Caco-2 (cell line): ENCODE measurements around the gene MEGF11. TPM values are rescaled to one million over a fixed set of nuclear protein-coding genes. Genes with fewer than 3 reads are reported as not detected.

ENCODE experiments used
- BruUV-seq: library from RNA; stranded (reverse); fragments of 400-500 nt; replicated peaks from 2 replicates; lab custom pipeline; 2021; lab: Mats Ljungman, UMichigan
- CTCF ChIA-PET: fragments of 300-600 bp; sonication (Branson Sonifier 250); formaldehyde crosslinking; loops from one replicate; lab custom pipeline; 2022; ENCODE audit warnings: antibody characterized with exemption; lab: Charles Lee
- POLR2A ChIA-PET: fragments of 300-600 bp; sonication (Branson Sonifier 250); formaldehyde crosslinking; loops from one replicate; lab custom pipeline; 2022; ENCODE audit warnings: antibody characterized with exemption; lab: Charles Lee
- DNase-seq, 2 experiments: peaks; one replicate each; pipeline versions ENCODE4 v3.0.0 to v3.0.0-alpha.2; 2020 to 2022
- H3K27me3 ChIP-seq: replicated peaks from 2 replicates; pipeline ENCODE4 v1.6.0; 2011; ENCODE audit warnings: low read length; ENCODE audit not compliant: control insufficient read depth, insufficient read depth
- H3K36me3 ChIP-seq: 2 replicates; pipeline ENCODE4 v1.5.1; 2011; ENCODE audit warnings: low read length; ENCODE audit not compliant: control insufficient read depth, insufficient read depth
- H3K4me1 ChIP-seq: fragments of 250-450 bp; sonication (Bioruptor Pico); 2 replicates; pipeline ENCODE4 v1.5.1; 2020; ENCODE audit warnings: mild to moderate bottlenecking
- H3K4me3 ChIP-seq: 2 replicates; pipeline ENCODE4 v1.5.1; 2011; ENCODE audit warnings: low read depth, mild to moderate bottlenecking, control low read depth, low read length
- H3K9me3 ChIP-seq: fragments of 250-450 bp; sonication (Bioruptor Pico); 2 replicates; pipeline ENCODE4 v1.5.1; 2020; ENCODE audit warnings: mild to moderate bottlenecking, moderate library complexity
- H3K27ac Mint-ChIP-seq: one replicate; pipeline ENCODE4 v1.8.0; 2022; ENCODE audit warnings: mixed read lengths; ENCODE audit not compliant: unreplicated experiment
- H3K27me3 Mint-ChIP-seq: one replicate; pipeline ENCODE4 v1.8.0; 2022; ENCODE audit warnings: mixed read lengths; ENCODE audit not compliant: insufficient read depth, unreplicated experiment
- H3K36me3 Mint-ChIP-seq: one replicate; pipeline ENCODE4 v1.8.0; 2022; ENCODE audit warnings: mild to moderate bottlenecking, mixed read lengths; ENCODE audit not compliant: insufficient read depth, unreplicated experiment
- H3K4me1 Mint-ChIP-seq: one replicate; pipeline ENCODE4 v1.8.0; 2022; ENCODE audit warnings: low read depth, mixed read lengths; ENCODE audit not compliant: unreplicated experiment
- H3K4me3 Mint-ChIP-seq: one replicate; pipeline ENCODE4 v1.8.0; 2022; ENCODE audit warnings: mild to moderate bottlenecking, moderate library complexity, mixed read lengths; ENCODE audit not compliant: unreplicated experiment
- H3K9me3 Mint-ChIP-seq: one replicate; pipeline ENCODE4 v1.8.0; 2022; ENCODE audit warnings: mixed read lengths; ENCODE audit not compliant: unreplicated experiment
- intact Hi-C: fragments of 100-400 bp; cut with micrococcal nuclease; formaldehyde crosslinking; loops from one replicate; pipeline ENCODE4 v1.10.0; 2022; ENCODE audit not compliant: unreplicated experiment
- total RNA-seq: library from RNA; stranded (reverse); gene quantifications from 2 replicates; pipeline ENCODE4 v1.2.3, GENCODE V29; 2022
- TF ChIP-seq, protein P1 (sequence below), 2 experiments: fragments of 200-600 bp in 1 of 2; IDR thresholded peaks; 1 replicate in 1 of 2; 2 replicates in 1 of 2; pipeline versions ENCODE4 v1.5.1 to v1.8.0; 2011 to 2022; ENCODE audit warnings: antibody characterized with exemption in 1 of 2, control low read depth in 1 of 2, inconsistent platforms in 1 of 2, low read depth in 1 of 2, low read length in 1 of 2, mild to moderate bottlenecking in 1 of 2, moderate library complexity in 1 of 2; ENCODE audit not compliant: insufficient read depth in 1 of 2, severe bottlenecking in 1 of 2, unreplicated experiment in 1 of 2

The MEGF11 gene
- total RNA-seq, 1 experiment from 2014 or later = 0.66 TPM

DNA sequence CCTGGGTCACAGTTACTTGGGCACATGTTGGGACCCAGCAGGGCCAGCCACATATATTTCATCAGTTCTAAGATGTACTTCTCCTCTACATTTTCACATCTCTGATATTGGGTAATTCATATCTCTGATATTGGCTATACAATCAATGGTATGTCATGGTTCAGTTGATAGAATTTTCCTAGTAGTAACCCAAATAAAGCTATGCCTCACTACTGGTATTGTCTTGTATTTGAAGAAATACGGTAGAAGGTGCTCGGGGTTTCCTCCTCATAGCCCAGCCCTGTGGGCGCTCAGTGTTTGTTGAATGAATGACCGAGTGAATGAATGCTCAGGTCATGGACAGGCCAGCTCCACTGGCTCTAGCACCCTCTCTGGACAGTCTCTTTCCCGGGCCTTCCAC is 290.2 kb downstream of the MEGF11 start:
- Mint-ChIP-seq H3K9me3 (no peaks in the 10 kb centered on the region), H3K27ac (no peak overlapping the region), H3K4me1 (no peaks in the 10 kb centered on the region), H3K4me3 (no peak overlapping the region), H3K36me3 (no peaks in the 10 kb centered on the region), H3K27me3 (peaks cover 8% of the 10 kb centered on the region)
- H3K27me3 ChIP-seq = no peaks in the 10 kb centered on the region; the same call in none of the 2 replicates
- H3K4me3 ChIP-seq = no peak overlapping the region
- TF ChIP-seq, protein P1, sequence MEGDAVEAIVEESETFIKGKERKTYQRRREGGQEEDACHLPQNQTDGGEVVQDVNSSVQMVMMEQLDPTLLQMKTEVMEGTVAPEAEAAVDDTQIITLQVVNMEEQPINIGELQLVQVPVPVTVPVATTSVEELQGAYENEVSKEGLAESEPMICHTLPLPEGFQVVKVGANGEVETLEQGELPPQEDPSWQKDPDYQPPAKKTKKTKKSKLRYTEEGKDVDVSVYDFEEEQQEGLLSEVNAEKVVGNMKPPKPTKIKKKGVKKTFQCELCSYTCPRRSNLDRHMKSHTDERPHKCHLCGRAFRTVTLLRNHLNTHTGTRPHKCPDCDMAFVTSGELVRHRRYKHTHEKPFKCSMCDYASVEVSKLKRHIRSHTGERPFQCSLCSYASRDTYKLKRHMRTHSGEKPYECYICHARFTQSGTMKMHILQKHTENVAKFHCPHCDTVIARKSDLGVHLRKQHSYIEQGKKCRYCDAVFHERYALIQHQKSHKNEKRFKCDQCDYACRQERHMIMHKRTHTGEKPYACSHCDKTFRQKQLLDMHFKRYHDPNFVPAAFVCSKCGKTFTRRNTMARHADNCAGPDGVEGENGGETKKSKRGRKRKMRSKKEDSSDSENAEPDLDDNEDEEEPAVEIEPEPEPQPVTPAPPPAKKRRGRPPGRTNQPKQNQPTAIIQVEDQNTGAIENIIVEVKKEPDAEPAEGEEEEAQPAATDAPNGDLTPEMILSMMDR (IDR thresholded peaks at IDR 0.05; ENCODE audit: insufficient read depth in 1 of 2, low read depth in 1 of 2, low read length in 1 of 2, severe bottlenecking in 1 of 2, unreplicated experiment in 1 of 2) = no peak
- POLR2A ChIA-PET = no interaction called here
- H3K36me3 ChIP-seq = no peaks in the 10 kb centered on the region
- no peaks in the 10 kb centered on the region for H3K9me3 ChIP-seq
- CTCF ChIA-PET = no interaction called here
- no peak for DNase-seq
- intact Hi-C loops = no loop called here
- H3K4me1 ChIP-seq = no peaks in the 10 kb centered on the region
- no TSS peak for BruUV-seq

GRCh38 chr15:65962187-65962586 is 291.4 kb downstream of the MEGF11 start:
- ChIA-PET CTCF (no interaction called here), POLR2A (no interaction called here)
- H3K4me1 ChIP-seq = no peaks in the 10 kb centered on the region
- H3K9me3 Mint-ChIP-seq = no peaks in the 10 kb centered on the region
- no peaks in the 10 kb centered on the region for H3K36me3 ChIP-seq
- no peaks in the 10 kb centered on the region for H3K4me1 Mint-ChIP-seq
- no peak overlapping the region for H3K27ac Mint-ChIP-seq
- no peaks in the 10 kb centered on the region; the same call in none of the 2 replicates for H3K27me3 ChIP-seq
- DNase-seq = no peak
- H3K4me3 Mint-ChIP-seq = no peak overlapping the region
- H3K9me3 ChIP-seq = no peaks in the 10 kb centered on the region
- BruUV-seq = no TSS peak
- no peaks in the 10 kb centered on the region for H3K36me3 Mint-ChIP-seq
- TF ChIP-seq, protein P1 (IDR thresholded peaks at IDR 0.05; ENCODE audit: insufficient read depth in 1 of 2, low read depth in 1 of 2, low read length in 1 of 2, severe bottlenecking in 1 of 2, unreplicated experiment in 1 of 2) = no peak
- intact Hi-C loops = no loop called here
- no peak overlapping the region for H3K4me3 ChIP-seq
- H3K27me3 Mint-ChIP-seq = peaks cover 5% of the 10 kb centered on the region

DNA sequence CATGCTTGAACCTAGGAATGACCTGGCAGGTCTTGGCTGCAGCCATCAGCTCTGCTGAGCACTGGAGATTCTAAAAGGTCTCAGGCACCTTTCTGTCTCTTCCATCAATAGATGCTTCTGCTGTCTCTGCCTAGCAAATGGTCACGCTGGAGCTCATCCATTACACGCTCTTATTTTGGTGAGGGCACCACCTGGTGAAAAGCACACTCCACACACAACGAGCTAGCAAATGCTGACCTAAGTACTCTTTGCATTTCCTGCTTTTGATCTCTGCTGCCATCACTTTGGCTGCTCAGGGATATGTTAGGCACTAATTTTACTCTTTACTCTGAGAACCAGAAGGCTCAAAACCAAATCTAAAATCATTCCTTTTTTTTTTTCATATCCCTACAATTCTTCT is 293.0 kb downstream of the MEGF11 start:
- Histone ChIP-seq H3K4me3 (no peak overlapping the region), H3K36me3 (no peaks in the 10 kb centered on the region), H3K9me3 (no peaks in the 10 kb centered on the region), H3K27me3 (no peaks in the 10 kb centered on the region; the same call in 1 of the 2 replicates), H3K4me1 (no peaks in the 10 kb centered on the region)
- ChIA-PET CTCF (no interaction called here), POLR2A (no interaction called here)
- no peaks in the 10 kb centered on the region for H3K9me3 Mint-ChIP-seq
- no peaks in the 10 kb centered on the region for H3K4me1 Mint-ChIP-seq
- no peaks in the 10 kb centered on the region for H3K36me3 Mint-ChIP-seq
- TF ChIP-seq, protein P1 (IDR thresholded peaks at IDR 0.05; ENCODE audit: insufficient read depth in 1 of 2, low read depth in 1 of 2, low read length in 1 of 2, severe bottlenecking in 1 of 2, unreplicated experiment in 1 of 2) = no peak
- H3K27me3 Mint-ChIP-seq = peaks cover 4% of the 10 kb centered on the region
- DNase-seq = no peak
- no TSS peak for BruUV-seq
- no peak overlapping the region for H3K27ac Mint-ChIP-seq
- H3K4me3 Mint-ChIP-seq = no peak overlapping the region
- intact Hi-C loops = no loop called here
